ENCODE measurements around the gene CGB1.

- TF ChIP-seq CTCF (IDR thresholded peaks at IDR 0.05) (no peak), POLR2A (IDR thresholded peaks at IDR 0.05; ENCODE audit: low read length) (no peak), POLR2AphosphoS2 (conservative IDR thresholded peaks at IDR 0.05; ENCODE audit: low read length) (no peak), SMC3 (IDR thresholded peaks at IDR 0.05) (no peak), CEBPB (IDR thresholded peaks at IDR 0.05) (no peak)
- TF ChIP-seq, protein P1, sequence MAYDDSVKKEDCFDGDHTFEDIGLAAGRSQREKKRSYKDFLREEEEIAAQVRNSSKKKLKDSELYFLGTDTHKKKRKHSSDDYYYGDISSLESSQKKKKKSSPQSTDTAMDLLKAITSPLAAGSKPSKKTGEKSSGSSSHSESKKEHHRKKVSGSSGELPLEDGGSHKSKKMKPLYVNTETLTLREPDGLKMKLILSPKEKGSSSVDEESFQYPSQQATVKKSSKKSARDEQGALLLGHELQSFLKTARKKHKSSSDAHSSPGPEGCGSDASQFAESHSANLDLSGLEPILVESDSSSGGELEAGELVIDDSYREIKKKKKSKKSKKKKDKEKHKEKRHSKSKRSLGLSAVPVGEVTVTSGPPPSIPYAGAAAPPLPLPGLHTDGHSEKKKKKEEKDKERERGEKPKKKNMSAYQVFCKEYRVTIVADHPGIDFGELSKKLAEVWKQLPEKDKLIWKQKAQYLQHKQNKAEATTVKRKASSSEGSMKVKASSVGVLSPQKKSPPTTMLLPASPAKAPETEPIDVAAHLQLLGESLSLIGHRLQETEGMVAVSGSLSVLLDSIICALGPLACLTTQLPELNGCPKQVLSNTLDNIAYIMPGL (CRISPR knock-in tag; IDR thresholded peaks at IDR 0.05; ENCODE audit: borderline replicate concordance), result no peak
- TF ChIP-seq, protein P2, sequence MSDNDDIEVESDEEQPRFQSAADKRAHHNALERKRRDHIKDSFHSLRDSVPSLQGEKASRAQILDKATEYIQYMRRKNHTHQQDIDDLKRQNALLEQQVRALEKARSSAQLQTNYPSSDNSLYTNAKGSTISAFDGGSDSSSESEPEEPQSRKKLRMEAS (IDR thresholded peaks at IDR 0.05), result peak; percentile 30; the same call in 1 of the 2 replicates
These were observed 44.7 kb downstream of the CGB1 start for GRCh38 chr19:48991873-48992580.
